T-helper 1 cell treated with Interleukin-12 subunit alpha and Interleukin-12 subunit beta and Interleukin-4 antibody, amounts not matched to agents 30 μg/mL and 1 μg/mL, for 36 hours (primary cell): ENCODE measurements around the gene TNFRSF1A.

Source experiments
- H3K27ac Mint-ChIP-seq: one replicate; pipeline ENCODE4 v1.8.0; 2021; ENCODE audit warnings: mild to moderate bottlenecking, mixed read lengths
- H3K27me3 Mint-ChIP-seq: one replicate; pipeline ENCODE4 v1.8.0; 2021; ENCODE audit warnings: low read depth, mixed read lengths
- H3K36me3 Mint-ChIP-seq: one replicate; pipeline ENCODE4 v1.8.0; 2021; ENCODE audit warnings: low read depth, mixed read lengths
- H3K4me1 Mint-ChIP-seq: one replicate; pipeline ENCODE4 v1.8.0; 2021; ENCODE audit warnings: low read depth, mixed read lengths
- H3K4me3 Mint-ChIP-seq: one replicate; pipeline ENCODE4 v1.8.0; 2021; ENCODE audit warnings: mild to moderate bottlenecking, moderate library complexity, mixed read lengths
- H3K9me3 Mint-ChIP-seq: one replicate; pipeline ENCODE4 v1.8.0; 2021; ENCODE audit warnings: mixed read lengths

The TNFRSF1A gene

DNA sequence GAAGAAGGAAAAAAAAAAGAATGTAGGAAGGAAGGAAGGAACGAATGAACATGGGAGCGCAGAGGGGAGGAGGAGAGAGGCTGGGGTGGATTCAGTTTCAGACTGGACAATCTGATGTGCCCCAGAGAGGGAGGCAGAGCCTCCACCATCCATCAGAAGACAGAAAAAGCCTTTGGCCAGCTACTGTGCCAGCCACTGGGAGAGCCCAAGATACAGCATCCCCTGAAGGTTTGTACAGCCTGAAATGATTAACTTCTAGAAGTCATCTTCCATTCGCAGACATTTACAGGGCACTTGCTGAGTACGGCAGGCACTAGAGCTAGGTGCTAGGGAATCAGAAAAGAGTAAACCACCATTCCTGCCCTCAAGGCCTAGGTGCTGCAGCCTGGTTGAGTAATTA is 22.4 kb downstream of the TNFRSF1A start:
- Mint-ChIP-seq H3K4me3 (no peak overlapping the region), H3K36me3 (peaks cover 1% of the 10 kb centered on the region), H3K4me1 (peaks cover 26% of the 10 kb centered on the region), H3K27me3 (no peaks in the 10 kb centered on the region), H3K27ac (no peak overlapping the region), H3K9me3 (no peaks in the 10 kb centered on the region)

DNA sequence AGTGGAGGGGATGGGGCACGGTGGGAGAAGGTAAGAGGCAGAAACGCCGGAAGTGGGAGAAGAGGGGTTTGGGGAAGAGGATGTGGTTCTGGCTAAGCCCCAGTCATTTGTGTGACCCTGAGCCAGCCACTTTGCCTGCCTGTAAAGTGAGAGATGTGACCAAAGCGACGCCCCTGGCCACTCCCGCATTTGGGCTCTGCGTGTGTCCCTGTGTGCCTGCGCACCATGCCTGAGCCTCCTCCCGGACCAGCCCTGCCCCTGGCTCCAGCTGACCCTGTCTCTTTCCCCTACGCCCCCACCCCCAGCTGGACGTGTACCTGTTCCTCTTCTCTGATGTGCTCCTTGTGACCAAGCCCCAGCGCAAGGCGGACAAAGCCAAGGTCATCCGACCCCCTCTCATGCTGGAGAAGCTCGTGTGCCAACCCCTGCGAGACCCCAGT is 23.4 kb downstream of the TNFRSF1A start:
- no peaks in the 10 kb centered on the region for H3K27me3 Mint-ChIP-seq
- peak overlapping the region; percentile 19 for H3K4me3 Mint-ChIP-seq
- H3K27ac Mint-ChIP-seq = no peak overlapping the region
- peaks cover 1% of the 10 kb centered on the region for H3K36me3 Mint-ChIP-seq
- peaks cover 18% of the 10 kb centered on the region for H3K4me1 Mint-ChIP-seq
- no peaks in the 10 kb centered on the region for H3K9me3 Mint-ChIP-seq

- H3K27me3 Mint-ChIP-seq = peaks cover 1% of the 10 kb centered on the region
- peak overlapping the region; percentile 19 for H3K4me3 Mint-ChIP-seq
- H3K27ac Mint-ChIP-seq = peak overlapping the region; percentile 18
- no peaks in the 10 kb centered on the region for H3K9me3 Mint-ChIP-seq
- peaks cover 15% of the 10 kb centered on the region for H3K4me1 Mint-ChIP-seq
- no peaks in the 10 kb centered on the region for H3K36me3 Mint-ChIP-seq
Observed at GRCh38 chr12:6317693-6318439, 24.0 kb downstream of the TNFRSF1A start.

DNA sequence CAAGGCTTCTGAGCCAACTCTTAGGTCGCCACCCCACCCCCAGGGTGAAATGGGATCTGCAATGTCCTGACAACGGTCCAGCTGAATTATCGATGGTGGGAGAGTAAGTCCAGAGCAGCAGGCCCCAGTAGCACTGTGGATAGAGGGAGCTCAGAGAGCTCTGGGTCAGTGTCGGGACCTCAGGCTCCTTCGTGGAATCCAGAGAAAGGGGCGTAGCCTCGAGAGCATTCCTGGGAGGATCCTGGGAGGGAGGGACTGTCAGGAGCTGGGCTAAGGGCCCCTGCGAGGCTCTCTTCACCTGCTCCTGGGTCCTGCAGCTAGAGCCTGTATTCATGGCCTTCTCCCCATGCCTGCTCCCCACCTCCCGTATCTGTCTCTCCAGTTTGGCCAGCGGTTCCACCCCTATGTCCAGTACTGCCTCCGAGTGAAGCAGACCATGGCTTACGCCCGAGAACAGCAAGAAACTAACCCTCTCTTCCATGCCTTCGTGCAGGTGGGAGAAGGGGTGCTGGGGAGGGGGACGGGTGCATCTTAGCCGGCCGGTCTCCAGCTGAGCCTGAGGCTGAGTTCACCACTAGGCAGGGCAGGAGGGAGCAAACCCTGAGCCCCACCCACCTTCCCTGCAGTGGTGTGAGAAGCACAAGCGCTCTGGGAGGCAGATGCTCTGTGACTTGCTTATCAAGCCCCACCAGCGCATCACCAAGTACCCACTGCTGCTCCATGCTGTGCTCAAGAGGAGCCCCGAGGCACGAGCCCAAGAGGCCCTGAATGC is 24.8 kb downstream of the TNFRSF1A start:
- no peaks in the 10 kb centered on the region for H3K36me3 Mint-ChIP-seq
- no peak overlapping the region for H3K27ac Mint-ChIP-seq
- peaks cover 20% of the 10 kb centered on the region for H3K4me1 Mint-ChIP-seq
- peaks cover 6% of the 10 kb centered on the region for H3K27me3 Mint-ChIP-seq
- H3K4me3 Mint-ChIP-seq = no peak overlapping the region
- no peaks in the 10 kb centered on the region for H3K9me3 Mint-ChIP-seq

- H3K4me3 Mint-ChIP-seq = no peak overlapping the region
- peaks cover 20% of the 10 kb centered on the region for H3K4me1 Mint-ChIP-seq
- H3K27ac Mint-ChIP-seq = no peak overlapping the region
- no peaks in the 10 kb centered on the region for H3K9me3 Mint-ChIP-seq
- no peaks in the 10 kb centered on the region for H3K36me3 Mint-ChIP-seq
- H3K27me3 Mint-ChIP-seq = peaks cover 13% of the 10 kb centered on the region
Observed at GRCh38 chr12:6315704-6316597, 25.9 kb downstream of the TNFRSF1A start.

GRCh38 chr12:6315184-6315583 is 26.7 kb downstream of the TNFRSF1A start:
- Mint-ChIP-seq H3K27me3 (peaks cover 13% of the 10 kb centered on the region), H3K9me3 (no peaks in the 10 kb centered on the region), H3K36me3 (no peaks in the 10 kb centered on the region), H3K27ac (no peak overlapping the region), H3K4me3 (no peak overlapping the region), H3K4me1 (peaks cover 20% of the 10 kb centered on the region)

- H3K4me1 Mint-ChIP-seq = peaks cover 20% of the 10 kb centered on the region
- H3K27me3 Mint-ChIP-seq = peaks cover 16% of the 10 kb centered on the region
- no peaks in the 10 kb centered on the region for H3K36me3 Mint-ChIP-seq
- H3K27ac Mint-ChIP-seq = no peak overlapping the region
- no peaks in the 10 kb centered on the region for H3K9me3 Mint-ChIP-seq
- H3K4me3 Mint-ChIP-seq = no peak overlapping the region
Observed at GRCh38 chr12:6314776-6315175, 27.1 kb downstream of the TNFRSF1A start.

DNA sequence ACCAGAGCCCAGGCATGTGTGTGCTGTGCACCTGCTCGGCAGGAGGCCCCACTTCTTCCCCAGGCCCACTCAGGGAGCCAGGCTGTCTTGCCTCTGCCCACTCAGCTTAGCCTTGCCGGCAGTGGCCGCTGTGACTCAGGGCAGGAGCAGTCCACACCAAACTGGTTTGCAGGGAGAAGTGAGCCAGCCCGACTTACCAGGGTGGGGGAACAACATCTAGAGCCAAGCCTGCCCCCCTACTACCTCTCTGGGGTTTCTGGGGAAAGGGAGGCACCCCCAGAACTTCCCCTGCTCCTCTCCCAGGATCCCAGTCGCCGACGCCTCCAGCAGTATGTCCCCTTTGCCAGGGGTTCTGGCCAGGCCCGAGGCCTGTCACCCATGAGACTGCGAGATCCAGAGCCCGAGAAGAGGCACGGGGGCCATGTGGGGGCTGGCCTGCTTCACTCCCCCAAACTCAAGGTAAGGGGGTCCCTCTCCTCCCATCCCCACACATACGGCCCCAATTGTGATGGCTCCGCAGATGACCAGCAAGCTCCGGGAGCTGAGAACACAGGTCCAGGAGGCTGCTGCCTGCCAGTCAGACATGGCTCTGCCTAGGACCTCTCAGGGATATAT is 28.4 kb downstream of the TNFRSF1A start:
- Mint-ChIP-seq H3K4me3 (no peak overlapping the region), H3K36me3 (no peaks in the 10 kb centered on the region), H3K27me3 (peaks cover 29% of the 10 kb centered on the region), H3K9me3 (no peaks in the 10 kb centered on the region), H3K4me1 (peaks cover 18% of the 10 kb centered on the region), H3K27ac (no peak overlapping the region)

DNA sequence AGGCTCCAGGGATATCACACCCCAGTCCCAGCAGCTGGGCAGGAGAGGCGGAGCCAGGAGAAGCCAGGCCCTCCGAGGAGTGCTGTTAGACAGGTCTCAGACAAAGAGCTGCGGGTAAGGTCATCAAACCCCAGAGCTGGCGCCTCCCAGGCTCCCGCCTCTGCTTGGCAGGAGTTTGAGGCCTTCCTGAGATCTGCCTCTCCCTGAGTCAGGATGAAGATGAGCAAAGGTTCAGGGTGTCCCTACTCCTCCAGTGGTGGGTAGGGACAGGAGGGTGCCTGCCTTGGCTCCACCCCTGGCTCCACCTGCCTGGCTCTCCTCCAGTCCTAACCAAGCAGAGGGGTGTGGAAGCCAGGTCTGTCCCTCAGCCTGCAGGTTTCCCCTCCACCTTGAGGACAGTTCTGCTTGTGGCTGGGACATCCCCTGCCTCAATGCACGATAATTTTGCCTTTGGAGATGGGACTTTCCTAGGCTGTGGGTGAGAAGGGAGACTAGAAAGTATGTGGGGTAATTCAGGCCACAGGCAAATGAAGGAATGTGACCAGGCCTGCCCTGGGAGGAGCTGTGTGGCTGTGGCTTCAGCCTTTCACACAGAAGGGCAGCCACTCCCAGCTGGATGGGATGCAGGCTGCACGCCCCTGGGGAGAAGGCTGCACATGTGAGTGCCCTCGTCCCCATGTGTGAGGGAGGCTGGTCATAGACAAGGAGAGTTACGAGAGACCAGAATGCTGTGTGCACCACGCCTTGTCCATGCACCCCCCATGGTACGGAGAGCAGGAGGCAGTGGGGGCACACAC is 29.1 kb downstream of the TNFRSF1A start:
- Mint-ChIP-seq H3K4me1 (peaks cover 12% of the 10 kb centered on the region), H3K4me3 (no peak overlapping the region), H3K9me3 (no peaks in the 10 kb centered on the region), H3K27ac (peak overlapping the region; percentile 31), H3K36me3 (no peaks in the 10 kb centered on the region), H3K27me3 (peaks cover 34% of the 10 kb centered on the region)

GRCh38 chr12:6311822-6312528 is 29.9 kb downstream of the TNFRSF1A start:
- Mint-ChIP-seq H3K27ac (no peak overlapping the region), H3K4me3 (no peak overlapping the region), H3K9me3 (no peaks in the 10 kb centered on the region), H3K36me3 (no peaks in the 10 kb centered on the region), H3K4me1 (peaks cover 11% of the 10 kb centered on the region), H3K27me3 (peaks cover 38% of the 10 kb centered on the region)

DNA sequence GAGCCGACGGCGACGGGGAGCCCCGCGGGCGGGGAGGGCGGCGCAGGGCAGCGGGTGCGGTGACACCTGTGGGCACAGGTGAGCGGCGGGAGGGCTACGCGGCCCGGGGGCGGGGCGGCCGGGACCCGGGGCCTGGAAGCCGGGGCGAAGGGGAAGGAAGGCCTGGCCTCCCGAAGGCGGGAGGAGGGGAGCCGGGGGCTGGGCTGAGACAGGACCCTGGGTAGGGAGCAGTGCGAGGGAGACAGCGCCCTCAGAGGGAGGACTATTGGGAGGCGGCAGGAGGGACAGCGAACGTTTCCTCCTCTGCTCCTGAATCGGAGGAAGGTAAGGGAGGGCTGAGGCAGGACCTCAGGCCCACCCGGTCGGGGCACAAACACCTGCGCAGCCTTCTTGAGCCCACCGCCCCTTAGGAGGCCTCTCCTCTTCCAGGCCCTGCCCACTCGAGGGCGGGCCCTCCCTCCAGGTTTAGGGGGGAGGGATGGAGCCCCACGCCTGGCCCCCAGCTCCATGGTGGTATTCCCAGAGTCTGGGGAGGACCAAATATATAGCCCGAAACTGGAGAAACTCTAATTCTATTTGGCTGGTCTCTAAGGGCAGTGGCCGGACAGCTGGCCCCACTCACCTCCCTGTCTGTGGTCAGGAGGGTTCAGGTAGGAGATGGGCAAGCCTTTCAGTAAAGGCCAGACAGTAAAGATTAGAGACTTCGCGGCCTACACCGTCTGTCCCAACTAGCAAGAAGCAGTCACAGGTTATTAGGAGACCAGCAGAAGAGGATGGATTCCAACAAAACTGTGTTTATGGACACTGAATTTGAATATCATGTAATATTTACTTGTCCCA is 30.9 kb downstream of the TNFRSF1A start:
- no peak overlapping the region for H3K4me3 Mint-ChIP-seq
- H3K9me3 Mint-ChIP-seq = no peaks in the 10 kb centered on the region
- peaks cover 11% of the 10 kb centered on the region for H3K4me1 Mint-ChIP-seq

GRCh38 chr12:6307529-6307928 is 34.3 kb downstream of the TNFRSF1A start:
- H3K9me3 Mint-ChIP-seq = no peaks in the 10 kb centered on the region

More for the DNA sequence above, 30.9 kb downstream of the TNFRSF1A start:
- Mint-ChIP-seq H3K36me3 (no peaks in the 10 kb centered on the region), H3K27me3 (peaks cover 43% of the 10 kb centered on the region), H3K27ac (no peak overlapping the region)

More at GRCh38 chr12:6307529-6307928, 34.3 kb downstream of the TNFRSF1A start:
- H3K36me3 Mint-ChIP-seq = no peaks in the 10 kb centered on the region
- peaks cover 47% of the 10 kb centered on the region for H3K27me3 Mint-ChIP-seq
- H3K4me3 Mint-ChIP-seq = no peak overlapping the region
- H3K4me1 Mint-ChIP-seq = peaks cover 5% of the 10 kb centered on the region
- H3K27ac Mint-ChIP-seq = no peak overlapping the region
